ENCODE results near the gene CXorf49. TPM values are rescaled to one million over a fixed set of nuclear protein-coding genes. Genes with fewer than 3 reads are reported as not detected.

CXorf49 gene
- total RNA-seq, 1 donor from 2014 or later = not detected

GRCh38 chrX:71667328-71668247 is 50.5 kb downstream of the CXorf49 start, which contains the start of gene LOC101059915:
Gene LOC101059915, plus strand, starts transcription at chrX:71667546.
- no peak for DNase-seq (ENCODE audit: low spot score)
- H3K4me3 Mint-ChIP-seq (ENCODE audit: unreplicated experiment) = no peak within 1 kb of the TSS
- no peaks in the 10 kb centered on the region for H3K27me3 Mint-ChIP-seq (ENCODE audit: low read depth)
- no peaks in the 10 kb centered on the region for H3K4me1 Mint-ChIP-seq (ENCODE audit: low read depth)
- no peaks in the 10 kb centered on the region for H3K9me3 Mint-ChIP-seq (ENCODE audit: low read depth)
- no peaks in the 10 kb centered on the region for H3K36me3 Mint-ChIP-seq (ENCODE audit: low read depth)
- TF ChIP-seq, protein P1, sequence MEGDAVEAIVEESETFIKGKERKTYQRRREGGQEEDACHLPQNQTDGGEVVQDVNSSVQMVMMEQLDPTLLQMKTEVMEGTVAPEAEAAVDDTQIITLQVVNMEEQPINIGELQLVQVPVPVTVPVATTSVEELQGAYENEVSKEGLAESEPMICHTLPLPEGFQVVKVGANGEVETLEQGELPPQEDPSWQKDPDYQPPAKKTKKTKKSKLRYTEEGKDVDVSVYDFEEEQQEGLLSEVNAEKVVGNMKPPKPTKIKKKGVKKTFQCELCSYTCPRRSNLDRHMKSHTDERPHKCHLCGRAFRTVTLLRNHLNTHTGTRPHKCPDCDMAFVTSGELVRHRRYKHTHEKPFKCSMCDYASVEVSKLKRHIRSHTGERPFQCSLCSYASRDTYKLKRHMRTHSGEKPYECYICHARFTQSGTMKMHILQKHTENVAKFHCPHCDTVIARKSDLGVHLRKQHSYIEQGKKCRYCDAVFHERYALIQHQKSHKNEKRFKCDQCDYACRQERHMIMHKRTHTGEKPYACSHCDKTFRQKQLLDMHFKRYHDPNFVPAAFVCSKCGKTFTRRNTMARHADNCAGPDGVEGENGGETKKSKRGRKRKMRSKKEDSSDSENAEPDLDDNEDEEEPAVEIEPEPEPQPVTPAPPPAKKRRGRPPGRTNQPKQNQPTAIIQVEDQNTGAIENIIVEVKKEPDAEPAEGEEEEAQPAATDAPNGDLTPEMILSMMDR (IDR thresholded peaks at IDR 0.05) = no peak
- H3K27ac Mint-ChIP-seq (ENCODE audit: unreplicated experiment) = no peak within 1 kb of the TSS

DNA sequence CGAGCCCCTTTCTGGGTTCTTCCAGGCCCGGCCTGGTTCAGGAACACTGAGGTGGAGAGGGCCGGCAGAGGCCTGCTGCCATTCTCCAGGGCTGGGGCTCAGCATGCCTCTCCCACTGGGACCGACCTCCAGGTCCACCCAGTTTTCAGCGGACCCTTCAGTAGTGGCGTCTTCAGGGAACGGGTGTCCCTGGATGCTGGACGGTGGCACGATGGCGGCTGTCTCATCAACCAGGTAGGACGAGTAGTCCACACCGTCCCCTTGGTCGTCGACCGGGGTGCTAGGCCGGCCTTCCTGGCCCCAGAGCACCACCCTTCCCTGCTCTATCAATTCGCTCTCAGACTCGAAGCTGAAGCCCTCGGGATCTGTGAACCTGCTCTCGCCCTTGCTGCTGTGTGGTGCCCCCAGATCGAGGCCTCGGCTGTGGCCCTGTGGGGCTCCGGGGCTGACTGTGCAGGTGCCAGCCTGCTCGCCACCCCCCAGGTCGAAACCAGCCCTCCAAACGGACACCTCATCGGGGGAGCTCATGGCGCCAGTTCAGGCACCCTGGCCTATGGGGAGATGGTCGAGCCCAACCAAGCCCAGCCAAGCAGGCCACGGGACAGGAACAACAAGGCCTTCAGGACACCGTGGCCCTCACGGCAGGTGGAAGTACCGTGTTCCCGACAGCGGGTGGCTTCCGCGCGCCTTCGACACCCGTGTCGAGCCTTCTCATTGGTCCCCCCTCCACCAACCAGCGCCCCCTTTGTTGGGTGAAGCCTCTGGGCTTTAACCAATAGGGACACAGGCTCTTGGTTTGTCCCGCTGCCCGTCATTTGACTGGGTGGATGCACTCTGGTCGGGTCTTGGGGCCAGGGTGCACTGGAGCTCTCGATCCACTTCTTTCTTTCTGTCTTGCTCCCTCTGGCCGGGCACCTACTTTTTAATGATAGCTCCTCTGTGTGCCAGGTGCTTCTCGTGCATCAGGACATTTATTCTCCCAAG is 51.6 kb downstream of the CXorf49 start:
- TF ChIP-seq, protein P1 (IDR thresholded peaks at IDR 0.05) = no peak
- Mint-ChIP-seq H3K27ac (ENCODE audit: unreplicated experiment) (no peak overlapping the region), H3K9me3 (ENCODE audit: low read depth) (no peaks in the 10 kb centered on the region), H3K27me3 (ENCODE audit: low read depth) (no peaks in the 10 kb centered on the region), H3K36me3 (ENCODE audit: low read depth) (no peaks in the 10 kb centered on the region), H3K4me1 (ENCODE audit: low read depth) (no peaks in the 10 kb centered on the region), H3K4me3 (ENCODE audit: unreplicated experiment) (no peak overlapping the region)
- DNase-seq (ENCODE audit: low spot score) = no peak

- H3K4me1 Mint-ChIP-seq (ENCODE audit: low read depth) = no peaks in the 10 kb centered on the region
- H3K36me3 Mint-ChIP-seq (ENCODE audit: low read depth) = no peaks in the 10 kb centered on the region
- no peak overlapping the region for H3K27ac Mint-ChIP-seq (ENCODE audit: unreplicated experiment)
- TF ChIP-seq, protein P1 (IDR thresholded peaks at IDR 0.05) = no peak
- DNase-seq (ENCODE audit: low spot score) = no peak
- H3K9me3 Mint-ChIP-seq (ENCODE audit: low read depth) = no peaks in the 10 kb centered on the region
- H3K4me3 Mint-ChIP-seq (ENCODE audit: unreplicated experiment) = no peak overlapping the region
- no peaks in the 10 kb centered on the region for H3K27me3 Mint-ChIP-seq (ENCODE audit: low read depth)
Observed at GRCh38 chrX:71665747-71666146, 52.3 kb downstream of the CXorf49 start.

- H3K27me3 Mint-ChIP-seq (ENCODE audit: low read depth) = no peaks in the 10 kb centered on the region
- H3K27ac Mint-ChIP-seq (ENCODE audit: unreplicated experiment) = no peak overlapping the region
- DNase-seq (ENCODE audit: low spot score) = no peak
- no peak overlapping the region for H3K4me3 Mint-ChIP-seq (ENCODE audit: unreplicated experiment)
- no peaks in the 10 kb centered on the region for H3K36me3 Mint-ChIP-seq (ENCODE audit: low read depth)
- no peaks in the 10 kb centered on the region for H3K9me3 Mint-ChIP-seq (ENCODE audit: low read depth)
- TF ChIP-seq, protein P1 (IDR thresholded peaks at IDR 0.05) = no peak
- H3K4me1 Mint-ChIP-seq (ENCODE audit: low read depth) = no peaks in the 10 kb centered on the region
Observed at GRCh38 chrX:71664889-71665491, 53.1 kb downstream of the CXorf49 start.

Other genes with a start within 250 kb of the CXorf49 start
- gene OGT, start 185.2 kb downstream of the CXorf49 start, total RNA-seq = 108 to 138 TPM (median 138 TPM) in 3 replicates
- gene GCNA, start 139.8 kb downstream of the CXorf49 start, total RNA-seq = 3.1 to 4.2 TPM (median 3.2 TPM) in 3 replicates
- gene CXCR3, start 99.8 kb downstream of the CXorf49 start, total RNA-seq = not detected in 3 replicates
- not detected in 3 replicates for gene CXorf49B, start 45.1 kb upstream of the CXorf49 start, total RNA-seq
- 2.1 to 2.2 TPM (median 2.1 TPM) in 3 replicates for gene NHSL2, start 192.6 kb upstream of the CXorf49 start, total RNA-seq